ENCODE data around the gene ATXN1. TPM values are rescaled to one million over a fixed set of nuclear protein-coding genes. Genes with fewer than 3 reads are reported as not detected.
"Not testable (repeated sequence)": the region's sequence is repeated elsewhere in the genome, so short reads cannot be mapped to it uniquely, and the experiment has no call there.

The ATXN1 gene
- total RNA-seq, 1 experiment from 2014 or later = 16.5 TPM

DNA sequence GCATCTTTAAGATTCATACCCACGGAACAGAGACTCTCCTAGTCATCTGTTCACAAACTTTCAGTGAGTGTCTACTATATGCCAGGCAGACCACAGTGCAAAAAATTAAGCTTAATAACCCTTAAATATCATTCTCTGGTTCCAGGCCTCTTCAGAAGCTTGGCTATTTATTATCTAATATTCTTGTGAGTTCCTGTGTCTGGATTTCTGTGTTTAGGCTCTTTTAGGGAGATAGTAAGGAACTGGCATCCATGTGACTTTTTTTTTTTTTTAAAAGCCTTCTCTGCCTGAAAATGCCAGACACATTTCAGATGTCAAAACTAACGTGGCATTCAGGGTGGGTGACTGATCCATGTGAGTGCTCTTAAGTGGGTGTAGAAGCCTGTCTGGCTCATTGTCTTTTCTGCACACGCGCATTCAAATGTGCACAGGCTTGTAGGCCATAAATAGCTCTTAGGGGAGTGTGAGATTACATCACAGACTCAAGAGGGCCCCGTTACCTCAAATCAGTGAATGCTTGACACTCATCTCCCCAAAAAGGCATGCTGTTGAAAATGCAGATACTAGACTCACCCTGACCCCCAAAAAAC, 380.9 kb downstream of the ATXN1 start:
- ChIA-PET CTCF (interaction anchor here (0.6 to 1.0 kb wide), 2 partner anchors 24 to 31 kb away, joined by 3 read pairs; no protein-coding TSS in a partner anchor), POLR2A (interaction anchor here (1.6 kb wide), 1 partner anchor 9 kb away, joined by 3 read pairs; no protein-coding TSS in a partner anchor)
- H3K27ac Mint-ChIP-seq (ENCODE audit: low read depth, unreplicated experiment) = no peak overlapping the region
- H3K36me3 Mint-ChIP-seq (ENCODE audit: insufficient read depth, unreplicated experiment) = peaks cover 6% of the 10 kb centered on the region
- DNase-seq (ENCODE audit: unreplicated experiment) = no peak
- H3K27me3 Mint-ChIP-seq (ENCODE audit: insufficient read depth, unreplicated experiment) = no peaks in the 10 kb centered on the region
- no peaks in the 10 kb centered on the region for H3K4me1 Mint-ChIP-seq (ENCODE audit: insufficient read depth, unreplicated experiment)
- no peaks in the 10 kb centered on the region for H3K9me3 Mint-ChIP-seq (ENCODE audit: unreplicated experiment)
- intact Hi-C loops (cut with micrococcal nuclease) = no loop called here
- no peak overlapping the region for H3K4me3 Mint-ChIP-seq (ENCODE audit: unreplicated experiment)
- TF ChIP-seq, protein P1, sequence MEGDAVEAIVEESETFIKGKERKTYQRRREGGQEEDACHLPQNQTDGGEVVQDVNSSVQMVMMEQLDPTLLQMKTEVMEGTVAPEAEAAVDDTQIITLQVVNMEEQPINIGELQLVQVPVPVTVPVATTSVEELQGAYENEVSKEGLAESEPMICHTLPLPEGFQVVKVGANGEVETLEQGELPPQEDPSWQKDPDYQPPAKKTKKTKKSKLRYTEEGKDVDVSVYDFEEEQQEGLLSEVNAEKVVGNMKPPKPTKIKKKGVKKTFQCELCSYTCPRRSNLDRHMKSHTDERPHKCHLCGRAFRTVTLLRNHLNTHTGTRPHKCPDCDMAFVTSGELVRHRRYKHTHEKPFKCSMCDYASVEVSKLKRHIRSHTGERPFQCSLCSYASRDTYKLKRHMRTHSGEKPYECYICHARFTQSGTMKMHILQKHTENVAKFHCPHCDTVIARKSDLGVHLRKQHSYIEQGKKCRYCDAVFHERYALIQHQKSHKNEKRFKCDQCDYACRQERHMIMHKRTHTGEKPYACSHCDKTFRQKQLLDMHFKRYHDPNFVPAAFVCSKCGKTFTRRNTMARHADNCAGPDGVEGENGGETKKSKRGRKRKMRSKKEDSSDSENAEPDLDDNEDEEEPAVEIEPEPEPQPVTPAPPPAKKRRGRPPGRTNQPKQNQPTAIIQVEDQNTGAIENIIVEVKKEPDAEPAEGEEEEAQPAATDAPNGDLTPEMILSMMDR (IDR thresholded peaks at IDR 0.05; ENCODE audit: unreplicated experiment) = no peak
- no TSS peak for BruUV-seq (replicated peaks)

GRCh38 chr6:16378360-16378759, 382.9 kb downstream of the ATXN1 start:
- BruUV-seq (replicated peaks); CTCF ChIA-PET: not testable (repeated sequence)

GRCh38 chr6:16377470-16377869, 383.8 kb downstream of the ATXN1 start:
- H3K36me3 Mint-ChIP-seq (ENCODE audit: insufficient read depth, unreplicated experiment) = no peaks in the 10 kb centered on the region
- no peak overlapping the region for H3K27ac Mint-ChIP-seq (ENCODE audit: low read depth, unreplicated experiment)
- no peak overlapping the region for H3K4me3 Mint-ChIP-seq (ENCODE audit: unreplicated experiment)
- BruUV-seq (replicated peaks) = no TSS peak
- H3K9me3 Mint-ChIP-seq (ENCODE audit: unreplicated experiment) = no peaks in the 10 kb centered on the region
- no peaks in the 10 kb centered on the region for H3K4me1 Mint-ChIP-seq (ENCODE audit: insufficient read depth, unreplicated experiment)
- TF ChIP-seq, protein P1 (IDR thresholded peaks at IDR 0.05; ENCODE audit: unreplicated experiment) = no peak
- CTCF ChIA-PET = no interaction called here
- no peak for DNase-seq (ENCODE audit: unreplicated experiment)
- H3K27me3 Mint-ChIP-seq (ENCODE audit: insufficient read depth, unreplicated experiment) = no peaks in the 10 kb centered on the region
- POLR2A ChIA-PET = no interaction called here
- intact Hi-C loops (cut with micrococcal nuclease) = no loop called here

More at GRCh38 chr6:16378360-16378759, 382.9 kb downstream of the ATXN1 start:
- H3K9me3 Mint-ChIP-seq (ENCODE audit: unreplicated experiment); H3K27ac Mint-ChIP-seq (ENCODE audit: low read depth, unreplicated experiment); H3K27me3 Mint-ChIP-seq (ENCODE audit: insufficient read depth, unreplicated experiment); DNase-seq (ENCODE audit: unreplicated experiment); H3K36me3 Mint-ChIP-seq (ENCODE audit: insufficient read depth, unreplicated experiment); H3K4me1 Mint-ChIP-seq (ENCODE audit: insufficient read depth, unreplicated experiment); H3K4me3 Mint-ChIP-seq (ENCODE audit: unreplicated experiment); POLR2A ChIA-PET; intact Hi-C loops (cut with micrococcal nuclease): not testable (repeated sequence)

DNA sequence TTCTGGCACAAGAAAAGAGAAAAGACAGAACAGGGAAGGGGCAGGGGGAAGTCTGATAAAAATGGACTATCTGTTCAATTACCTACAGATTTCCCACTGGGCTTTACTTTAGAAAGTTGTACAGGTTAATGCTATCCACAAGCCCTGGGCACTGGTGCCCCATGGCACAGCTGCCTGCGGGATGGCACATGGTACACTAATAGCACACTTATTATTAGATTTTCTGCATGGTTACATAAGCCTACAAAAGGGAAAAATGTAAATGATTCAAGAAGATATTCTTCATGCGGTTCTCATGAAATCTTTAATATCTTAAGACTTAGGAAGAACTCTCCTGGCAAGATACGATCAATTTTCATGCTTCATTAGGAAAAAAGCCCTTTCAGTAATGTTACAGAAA, 385.4 kb downstream of the ATXN1 start:
- Mint-ChIP-seq H3K9me3 (ENCODE audit: unreplicated experiment) (no peaks in the 10 kb centered on the region), H3K4me3 (ENCODE audit: unreplicated experiment) (no peak overlapping the region), H3K27me3 (ENCODE audit: insufficient read depth, unreplicated experiment) (no peaks in the 10 kb centered on the region), H3K27ac (ENCODE audit: low read depth, unreplicated experiment) (no peak overlapping the region), H3K36me3 (ENCODE audit: insufficient read depth, unreplicated experiment) (no peaks in the 10 kb centered on the region), H3K4me1 (ENCODE audit: insufficient read depth, unreplicated experiment) (no peaks in the 10 kb centered on the region)
- CTCF ChIA-PET = interaction anchor here (0.7 kb wide), 2 partner anchors 39 to 753 kb away, joined by 3 read pairs; no protein-coding TSS in a partner anchor
- intact Hi-C loops (cut with micrococcal nuclease) = no loop called here
- no peak for DNase-seq (ENCODE audit: unreplicated experiment)
- no TSS peak for BruUV-seq (replicated peaks)
- TF ChIP-seq, protein P1 (IDR thresholded peaks at IDR 0.05; ENCODE audit: unreplicated experiment) = no peak
- POLR2A ChIA-PET = no interaction called here
